H7 (cell line): ENCODE results near the gene TEX22. TPM values are rescaled to one million over a fixed set of nuclear protein-coding genes. Genes with fewer than 3 reads are reported as not detected.

Experiments
- DNase-seq: peaks from one replicate; pipeline ENCODE4 v3.0.0; 2012
- H3K27me3 ChIP-seq: 2 replicates; pipeline ENCODE4 v1.6.0; 2011; ENCODE audit warnings: mild to moderate bottlenecking, low read length; ENCODE audit not compliant: control insufficient read depth, insufficient read depth
- H3K36me3 ChIP-seq: replicated peaks from 2 replicates; pipeline ENCODE4 v1.5.1; 2011; ENCODE audit warnings: low read length; ENCODE audit not compliant: control insufficient read depth, insufficient read depth
- H3K4me3 ChIP-seq: 2 replicates; pipeline ENCODE4 v1.5.1; 2011; ENCODE audit warnings: low read depth, mild to moderate bottlenecking, control low read depth, low read length, moderate library complexity; ENCODE audit not compliant: insufficient read depth
- total RNA-seq: library from RNA; depleted of rRNA; stranded (reverse); fragments of >200 nt; shearing (Covaris generic); gene quantifications from 2 replicates; pipeline ENCODE4 v1.2.3, GENCODE V29; 2014

Gene TEX22
- total RNA-seq, 1 experiment from 2014 or later: 0.42 TPM

- DNase-seq: no peak
- H3K4me3 ChIP-seq: no peak overlapping the region
- peaks cover 7% of the 10 kb centered on the region for H3K36me3 ChIP-seq
- no peaks in the 10 kb centered on the region for H3K27me3 ChIP-seq
Observed at GRCh38 chr14:105437723-105438500, 39.6 kb downstream of the TEX22 start.

DNA sequence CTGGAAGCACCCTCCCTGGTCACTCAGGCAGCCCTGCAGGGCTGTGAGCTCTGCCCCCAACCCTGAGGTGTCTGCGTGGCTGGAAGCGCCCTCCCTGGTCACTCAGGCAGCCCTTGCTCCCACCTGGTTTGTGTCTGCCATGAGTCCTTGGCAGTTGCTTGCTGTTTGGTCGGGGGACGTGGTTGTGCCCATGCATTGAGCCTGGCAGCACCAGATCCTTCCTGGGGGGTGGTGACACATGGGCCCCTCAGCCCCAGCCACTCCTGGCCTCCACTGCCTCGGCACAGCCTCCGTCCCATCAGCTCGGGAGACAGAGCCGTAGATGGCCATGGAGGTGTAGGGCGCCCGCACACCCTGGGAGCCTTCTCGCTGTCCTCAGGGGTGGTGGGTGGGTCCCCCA, 40.8 kb downstream of the TEX22 start:
- H3K36me3 ChIP-seq: peaks cover 9% of the 10 kb centered on the region
- DNase-seq: no peak

DNA sequence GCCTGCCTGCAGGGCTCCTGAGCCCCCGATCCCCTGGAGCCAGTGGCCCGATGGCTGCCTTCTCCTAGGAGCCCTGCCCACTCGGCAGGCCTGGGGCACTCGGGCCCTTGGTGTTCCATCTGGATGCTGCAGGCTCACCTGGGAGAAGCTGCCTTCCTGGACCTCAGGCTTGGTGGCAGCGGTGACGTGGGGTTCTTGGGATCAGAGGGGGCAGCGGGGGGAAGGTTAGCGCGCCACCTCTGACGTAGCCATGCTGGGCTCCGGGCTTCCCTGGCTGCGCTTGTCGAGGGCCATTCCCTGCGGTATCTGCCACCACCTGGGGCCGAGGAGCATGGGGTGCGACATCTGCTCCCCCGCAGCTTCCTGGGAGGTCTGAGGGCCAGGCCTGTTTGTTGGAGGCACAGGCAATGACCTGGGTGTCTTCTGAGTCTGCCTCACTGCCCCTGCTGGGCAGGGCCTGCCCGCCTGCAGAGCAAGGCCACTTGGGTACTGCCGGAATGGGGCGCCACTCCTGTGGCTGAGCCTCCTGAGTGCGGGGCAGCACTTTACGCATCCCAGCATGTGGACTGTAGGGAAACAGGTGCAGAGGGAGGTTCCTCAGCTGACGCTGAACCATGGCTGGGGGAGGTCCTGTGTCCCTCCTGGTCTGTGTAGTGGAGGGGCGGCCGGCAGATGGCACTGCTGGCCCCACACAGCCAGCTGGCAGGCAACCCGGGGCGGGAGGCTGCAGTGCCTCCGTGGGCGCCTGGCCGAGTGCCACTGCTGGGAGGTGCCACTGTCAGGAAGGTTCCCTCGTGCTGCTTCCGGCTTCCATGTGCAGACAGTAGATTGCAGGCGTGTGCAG, 41.6 kb downstream of the TEX22 start:
- H3K27me3 ChIP-seq: no peaks in the 10 kb centered on the region
- peaks cover 9% of the 10 kb centered on the region for H3K36me3 ChIP-seq
- DNase-seq: no peak
- H3K4me3 ChIP-seq: no peak overlapping the region

More for the DNA sequence above, 40.8 kb downstream of the TEX22 start:
- Histone ChIP-seq H3K4me3 (no peak overlapping the region), H3K27me3 (no peaks in the 10 kb centered on the region)

- Histone ChIP-seq H3K27me3 (no peaks in the 10 kb centered on the region), H3K36me3 (peaks cover 9% of the 10 kb centered on the region), H3K4me3 (no peak overlapping the region)
- DNase-seq: no peak
Observed at GRCh38 chr14:105440554-105440900, 42.2 kb downstream of the TEX22 start.

DNA sequence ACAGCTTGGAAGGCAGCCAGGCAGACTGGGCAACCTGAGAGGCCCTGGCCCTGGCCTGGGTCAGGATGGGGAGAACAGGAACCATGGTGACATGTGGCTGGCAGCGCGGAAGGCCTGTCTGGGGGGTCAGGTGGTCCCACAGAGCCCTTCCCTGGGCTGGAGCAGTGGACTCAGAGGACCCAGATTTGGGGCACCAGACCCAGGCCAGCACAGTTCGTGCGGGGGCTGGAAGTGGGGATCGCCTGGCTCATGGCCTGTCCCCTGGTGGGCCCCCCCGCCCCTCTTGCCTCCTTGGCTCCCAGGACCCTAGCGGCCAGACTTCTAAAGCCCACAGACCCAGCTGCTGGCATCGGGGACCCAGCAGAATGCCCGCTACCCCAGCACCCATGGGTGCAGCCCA, 42.7 kb downstream of the TEX22 start:
- H3K27me3 ChIP-seq: no peaks in the 10 kb centered on the region
- no peak for DNase-seq
- H3K4me3 ChIP-seq: no peak overlapping the region
- peaks cover 10% of the 10 kb centered on the region for H3K36me3 ChIP-seq

- Histone ChIP-seq H3K36me3 (peaks cover 13% of the 10 kb centered on the region), H3K27me3 (no peaks in the 10 kb centered on the region), H3K4me3 (no peak overlapping the region)
- DNase-seq: no peak
Observed at GRCh38 chr14:105442125-105442524, 43.8 kb downstream of the TEX22 start.

- no peak overlapping the region for H3K4me3 ChIP-seq
- H3K36me3 ChIP-seq: peaks cover 12% of the 10 kb centered on the region
- no peak for DNase-seq
- no peaks in the 10 kb centered on the region for H3K27me3 ChIP-seq
Observed at GRCh38 chr14:105442834-105443233, 44.5 kb downstream of the TEX22 start.

DNA sequence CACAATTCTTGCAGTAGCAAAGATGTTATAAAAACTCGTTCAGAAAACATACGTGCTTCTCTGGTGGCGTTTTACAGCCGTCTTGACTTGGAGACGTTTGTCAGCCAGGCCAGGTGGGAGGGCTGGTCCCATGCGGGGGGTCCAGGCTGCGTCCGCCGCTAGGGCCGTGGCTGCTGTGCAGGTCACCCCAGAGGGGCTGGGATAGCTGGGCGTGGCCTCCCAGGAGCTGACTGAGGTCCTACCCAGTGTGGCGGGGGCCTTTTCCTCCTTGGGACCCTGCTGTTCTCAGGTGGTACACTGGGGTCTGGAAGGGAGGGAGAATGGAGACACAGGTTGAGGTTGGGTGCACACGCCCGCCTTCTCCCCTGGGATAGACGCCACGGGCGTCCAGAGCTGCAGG, 46.5 kb downstream of the TEX22 start:
- no peaks in the 10 kb centered on the region for H3K27me3 ChIP-seq
- no peak for DNase-seq
- peaks cover 10% of the 10 kb centered on the region for H3K36me3 ChIP-seq
- H3K4me3 ChIP-seq: no peak overlapping the region

- no peak for DNase-seq
- H3K4me3 ChIP-seq: no peak overlapping the region
- no peaks in the 10 kb centered on the region for H3K27me3 ChIP-seq
- peaks cover 10% of the 10 kb centered on the region for H3K36me3 ChIP-seq
Observed at GRCh38 chr14:105445290-105445689, 47.0 kb downstream of the TEX22 start.

- no peak for DNase-seq
- H3K36me3 ChIP-seq: peaks cover 15% of the 10 kb centered on the region
- no peak overlapping the region for H3K4me3 ChIP-seq
- no peaks in the 10 kb centered on the region for H3K27me3 ChIP-seq
Observed at GRCh38 chr14:105445901-105446845, 47.8 kb downstream of the TEX22 start.

GRCh38 chr14:105446971-105447370, 48.6 kb downstream of the TEX22 start:
- Histone ChIP-seq H3K27me3 (no peaks in the 10 kb centered on the region), H3K36me3 (peaks cover 18% of the 10 kb centered on the region), H3K4me3 (no peak overlapping the region)
- DNase-seq: no peak

- Histone ChIP-seq H3K27me3 (no peaks in the 10 kb centered on the region), H3K4me3 (no peak overlapping the region), H3K36me3 (peaks cover 22% of the 10 kb centered on the region)
- DNase-seq: no peak
Observed at GRCh38 chr14:105447651-105448640, 49.6 kb downstream of the TEX22 start.

DNA sequence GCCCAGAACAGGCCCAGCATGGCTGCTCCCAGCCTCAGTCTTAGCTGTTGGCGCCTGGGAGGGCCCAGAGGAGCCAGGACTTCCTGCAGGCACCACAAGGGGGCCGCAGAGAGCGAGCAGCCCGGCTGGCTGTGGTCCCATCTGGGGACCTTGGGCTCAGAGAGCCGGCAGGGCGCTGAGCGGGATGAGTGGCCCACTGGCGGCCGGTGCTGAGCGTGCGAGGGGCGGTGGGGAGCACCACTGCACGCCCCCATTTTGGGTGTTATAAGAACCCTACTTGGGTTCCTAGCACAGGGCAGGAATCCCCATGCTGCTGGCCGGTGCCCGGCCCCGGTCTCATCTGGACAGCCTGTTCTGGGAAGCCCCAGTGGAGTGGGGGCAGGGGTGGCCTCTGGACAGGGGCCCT, 50.4 kb downstream of the TEX22 start:
- DNase-seq: peak; percentile 98
- Histone ChIP-seq H3K27me3 (no peaks in the 10 kb centered on the region), H3K36me3 (peaks cover 20% of the 10 kb centered on the region), H3K4me3 (no peak overlapping the region)
